ENCODE measurements around the gene TSPAN32.
A peak's percentile ranks its signal among the peaks of the same experiment; 100 is the strongest.

Gene TSPAN32

DNA sequence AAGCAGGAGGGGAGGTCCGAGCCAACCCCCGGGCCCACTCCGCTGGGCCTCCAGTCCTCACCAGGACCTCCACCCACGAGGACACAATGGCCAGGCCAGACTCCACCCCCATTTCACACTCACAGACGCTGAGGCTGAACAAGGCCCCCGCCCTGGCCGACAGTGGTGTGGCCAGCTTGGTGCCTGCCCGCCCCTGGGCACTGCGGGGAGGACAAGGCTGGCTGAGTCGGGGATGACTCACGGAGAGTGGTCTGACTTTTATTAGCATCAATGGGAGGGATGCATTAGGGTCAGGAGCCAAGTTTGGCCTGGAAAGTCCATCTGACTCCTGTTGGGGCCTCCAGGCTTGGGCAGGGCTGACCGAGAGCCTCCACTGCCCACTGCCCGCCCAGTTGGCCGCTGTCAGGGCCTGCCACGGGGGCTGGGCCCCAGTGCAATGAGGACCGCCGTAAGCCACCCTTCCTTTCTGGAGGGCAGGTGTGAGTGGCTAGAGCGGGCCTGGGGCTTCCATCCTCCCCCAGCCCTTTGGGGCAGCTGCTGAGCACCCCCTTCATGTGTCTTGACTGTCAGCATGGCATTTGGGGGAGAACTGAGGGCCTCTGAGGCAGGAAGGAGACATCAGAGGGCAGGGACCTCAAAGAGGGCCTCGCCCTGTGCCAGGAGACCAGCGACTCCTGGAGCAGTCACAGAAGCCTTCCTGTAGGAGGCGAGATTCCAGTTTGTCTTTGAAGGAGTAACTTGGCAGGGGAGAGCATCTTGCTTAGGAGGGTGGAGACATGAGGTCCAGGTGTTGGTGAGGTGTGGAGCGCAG lies 10.6 kb downstream of the TSPAN32 start:
- no peaks in the 10 kb centered on the region for H3K4me1 ChIP-seq (ENCODE audit: insufficient read depth, low read length)
- no peak overlapping the region for H3K4me3 ChIP-seq (ENCODE audit: low read depth in 1 of 2, low read length in 2 of 2)
- no peak overlapping the region for H3K27ac ChIP-seq (ENCODE audit: low read length)
- no peaks in the 10 kb centered on the region for H3K9me3 ChIP-seq (ENCODE audit: insufficient read depth, low read length, severe bottlenecking)
- no peaks in the 10 kb centered on the region for H4K20me1 ChIP-seq (ENCODE audit: insufficient read depth, low read length)
- TF ChIP-seq EZH2 (IDR thresholded peaks at IDR 0.05; ENCODE audit: borderline replicate concordance, low read depth, low read length, severe bottlenecking), result no peak
- TF ChIP-seq, protein P1, sequence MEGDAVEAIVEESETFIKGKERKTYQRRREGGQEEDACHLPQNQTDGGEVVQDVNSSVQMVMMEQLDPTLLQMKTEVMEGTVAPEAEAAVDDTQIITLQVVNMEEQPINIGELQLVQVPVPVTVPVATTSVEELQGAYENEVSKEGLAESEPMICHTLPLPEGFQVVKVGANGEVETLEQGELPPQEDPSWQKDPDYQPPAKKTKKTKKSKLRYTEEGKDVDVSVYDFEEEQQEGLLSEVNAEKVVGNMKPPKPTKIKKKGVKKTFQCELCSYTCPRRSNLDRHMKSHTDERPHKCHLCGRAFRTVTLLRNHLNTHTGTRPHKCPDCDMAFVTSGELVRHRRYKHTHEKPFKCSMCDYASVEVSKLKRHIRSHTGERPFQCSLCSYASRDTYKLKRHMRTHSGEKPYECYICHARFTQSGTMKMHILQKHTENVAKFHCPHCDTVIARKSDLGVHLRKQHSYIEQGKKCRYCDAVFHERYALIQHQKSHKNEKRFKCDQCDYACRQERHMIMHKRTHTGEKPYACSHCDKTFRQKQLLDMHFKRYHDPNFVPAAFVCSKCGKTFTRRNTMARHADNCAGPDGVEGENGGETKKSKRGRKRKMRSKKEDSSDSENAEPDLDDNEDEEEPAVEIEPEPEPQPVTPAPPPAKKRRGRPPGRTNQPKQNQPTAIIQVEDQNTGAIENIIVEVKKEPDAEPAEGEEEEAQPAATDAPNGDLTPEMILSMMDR (IDR thresholded peaks at IDR 0.05; ENCODE audit: borderline replicate concordance, extremely low read depth, low read length, poor library complexity, severe bottlenecking), result peak; percentile 19
- DNase-seq (no peak), ATAC-seq (ENCODE audit: insufficient read depth, low read depth) (no peak)
- no peaks in the 10 kb centered on the region for H3K27me3 ChIP-seq (ENCODE audit: insufficient read depth, low read length, poor library complexity)
- no peak overlapping the region for H2AFZ ChIP-seq (ENCODE audit: low read depth, low read length)
- H3K4me2 ChIP-seq (ENCODE audit: insufficient read depth, low read length), result no peak overlapping the region
- H3K36me3 ChIP-seq (ENCODE audit: insufficient read depth, low read length), result no peaks in the 10 kb centered on the region
- H3K79me2 ChIP-seq (ENCODE audit: insufficient read depth, low read length), result no peaks in the 10 kb centered on the region
- no peak overlapping the region for H3K9ac ChIP-seq (ENCODE audit: low read depth, low read length)

- DNase-seq (no peak), ATAC-seq (ENCODE audit: insufficient read depth, low read depth) (no peak)
- Histone ChIP-seq H4K20me1 (ENCODE audit: insufficient read depth, low read length) (no peaks in the 10 kb centered on the region), H3K79me2 (ENCODE audit: insufficient read depth, low read length) (no peaks in the 10 kb centered on the region), H3K36me3 (ENCODE audit: insufficient read depth, low read length) (no peaks in the 10 kb centered on the region), H3K4me3 (ENCODE audit: low read depth in 1 of 2, low read length in 2 of 2) (no peak overlapping the region), H3K27ac (ENCODE audit: low read length) (no peak overlapping the region), H3K27me3 (ENCODE audit: insufficient read depth, low read length, poor library complexity) (no peaks in the 10 kb centered on the region), H3K9me3 (ENCODE audit: insufficient read depth, low read length, severe bottlenecking) (no peaks in the 10 kb centered on the region), H3K4me2 (ENCODE audit: insufficient read depth, low read length) (no peak overlapping the region), H3K9ac (ENCODE audit: low read depth, low read length) (no peak overlapping the region), H3K4me1 (ENCODE audit: insufficient read depth, low read length) (no peaks in the 10 kb centered on the region), H2AFZ (ENCODE audit: low read depth, low read length) (no peak overlapping the region)
- TF ChIP-seq, protein P1 (IDR thresholded peaks at IDR 0.05; ENCODE audit: borderline replicate concordance, extremely low read depth, low read length, poor library complexity, severe bottlenecking), result no peak
- TF ChIP-seq EZH2 (IDR thresholded peaks at IDR 0.05; ENCODE audit: borderline replicate concordance, low read depth, low read length, severe bottlenecking), result no peak
These were observed 11.5 kb downstream of the TSPAN32 start for GRCh38 chr11:2313051-2313951.

DNA sequence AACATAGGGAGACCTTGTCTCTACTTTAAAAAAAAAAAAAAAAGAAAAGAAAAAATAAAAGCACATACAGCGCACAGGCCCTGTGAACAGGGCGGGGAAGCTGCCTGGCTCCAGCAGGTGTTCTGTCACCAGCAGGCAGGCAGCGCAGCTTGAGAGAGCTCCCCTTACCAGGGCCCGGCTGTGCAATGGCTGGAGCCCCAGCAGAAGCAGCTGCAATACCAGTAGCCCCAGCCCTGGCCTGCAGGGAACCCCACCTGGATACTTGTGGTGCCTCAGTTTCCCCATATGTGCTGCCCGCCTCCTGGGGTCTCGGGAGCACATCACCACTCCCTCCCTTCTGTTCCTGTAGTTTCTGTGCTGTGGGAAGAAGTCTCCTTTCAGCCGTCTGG lies 12.3 kb downstream of the TSPAN32 start:
- Histone ChIP-seq H3K4me1 (ENCODE audit: insufficient read depth, low read length) (no peaks in the 10 kb centered on the region), H3K9me3 (ENCODE audit: insufficient read depth, low read length, severe bottlenecking) (no peaks in the 10 kb centered on the region), H3K4me2 (ENCODE audit: insufficient read depth, low read length) (no peak overlapping the region), H3K4me3 (ENCODE audit: low read depth in 1 of 2, low read length in 2 of 2) (no peak overlapping the region), H3K27ac (ENCODE audit: low read length) (no peak overlapping the region), H3K9ac (ENCODE audit: low read depth, low read length) (no peak overlapping the region), H2AFZ (ENCODE audit: low read depth, low read length) (no peak overlapping the region), H3K36me3 (ENCODE audit: insufficient read depth, low read length) (no peaks in the 10 kb centered on the region), H3K79me2 (ENCODE audit: insufficient read depth, low read length) (no peaks in the 10 kb centered on the region), H4K20me1 (ENCODE audit: insufficient read depth, low read length) (no peaks in the 10 kb centered on the region), H3K27me3 (ENCODE audit: insufficient read depth, low read length, poor library complexity) (no peaks in the 10 kb centered on the region)
- no peak for DNase-seq
- TF ChIP-seq, protein P1 (IDR thresholded peaks at IDR 0.05; ENCODE audit: borderline replicate concordance, extremely low read depth, low read length, poor library complexity, severe bottlenecking), result no peak
- TF ChIP-seq EZH2 (IDR thresholded peaks at IDR 0.05; ENCODE audit: borderline replicate concordance, low read depth, low read length, severe bottlenecking), result no peak
- no peak for ATAC-seq (ENCODE audit: insufficient read depth, low read depth)
